GM12891 (cell line): ENCODE measurements around the gene RAB5A.

Source experiments
- POLR2A ChIP-seq: IDR thresholded peaks from 2 replicates; pipeline ENCODE4 v1.6.1; 2011; ENCODE audit warnings: low read depth, low read length, control low read depth
- POLR2AphosphoS5 ChIP-seq: IDR thresholded peaks from 2 replicates; pipeline ENCODE4 v1.6.1; 2011; ENCODE audit warnings: low read depth, low read length, control low read depth

DNA sequence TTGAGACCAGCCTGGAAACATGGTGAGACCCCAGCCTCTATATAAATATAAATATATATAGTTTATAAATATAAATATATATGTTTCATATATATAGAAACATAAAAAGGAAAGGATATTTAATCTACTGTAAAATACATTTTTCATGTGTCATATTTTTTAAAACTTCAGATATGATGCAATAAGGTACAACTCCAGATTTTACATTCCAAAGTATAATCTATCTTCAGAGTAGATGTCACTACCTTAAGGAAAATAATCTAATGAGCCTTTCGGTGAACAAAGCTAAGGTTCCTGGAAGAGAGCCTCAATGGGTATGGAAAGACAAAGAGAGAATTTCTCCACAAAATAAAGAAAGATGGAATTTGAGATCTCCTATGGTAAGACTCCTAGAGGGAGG, 29.7 kb upstream of the RAB5A start:
- TF ChIP-seq POLR2AphosphoS5, result no peak
- TF ChIP-seq POLR2A, result no peak
